GM21515 (cell line): ENCODE measurements around the gene FGFR4.

Experiments
- ATAC-seq: cut with Tn5 transposase; IDR thresholded peaks from one replicate; pipeline ENCODE4 v1.9.1; 2021; ENCODE audit not compliant: unreplicated experiment

Gene FGFR4

DNA sequence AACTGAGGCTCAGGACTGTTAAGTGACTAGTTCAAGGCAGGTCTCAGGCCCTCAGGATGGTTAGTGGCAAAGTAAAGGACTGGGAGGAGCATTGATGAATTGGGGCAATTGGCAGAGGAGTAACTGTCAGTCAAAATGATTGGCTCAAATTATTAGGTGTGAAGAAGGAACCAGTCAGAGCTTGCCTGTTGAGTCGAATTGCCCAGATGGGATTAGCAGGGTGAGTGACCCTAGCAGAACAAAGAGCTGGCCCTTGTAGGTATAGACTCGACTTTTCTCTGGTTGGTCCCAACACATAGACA lies 44.3 kb downstream of the FGFR4 start:
- ATAC-seq, result no peak

DNA sequence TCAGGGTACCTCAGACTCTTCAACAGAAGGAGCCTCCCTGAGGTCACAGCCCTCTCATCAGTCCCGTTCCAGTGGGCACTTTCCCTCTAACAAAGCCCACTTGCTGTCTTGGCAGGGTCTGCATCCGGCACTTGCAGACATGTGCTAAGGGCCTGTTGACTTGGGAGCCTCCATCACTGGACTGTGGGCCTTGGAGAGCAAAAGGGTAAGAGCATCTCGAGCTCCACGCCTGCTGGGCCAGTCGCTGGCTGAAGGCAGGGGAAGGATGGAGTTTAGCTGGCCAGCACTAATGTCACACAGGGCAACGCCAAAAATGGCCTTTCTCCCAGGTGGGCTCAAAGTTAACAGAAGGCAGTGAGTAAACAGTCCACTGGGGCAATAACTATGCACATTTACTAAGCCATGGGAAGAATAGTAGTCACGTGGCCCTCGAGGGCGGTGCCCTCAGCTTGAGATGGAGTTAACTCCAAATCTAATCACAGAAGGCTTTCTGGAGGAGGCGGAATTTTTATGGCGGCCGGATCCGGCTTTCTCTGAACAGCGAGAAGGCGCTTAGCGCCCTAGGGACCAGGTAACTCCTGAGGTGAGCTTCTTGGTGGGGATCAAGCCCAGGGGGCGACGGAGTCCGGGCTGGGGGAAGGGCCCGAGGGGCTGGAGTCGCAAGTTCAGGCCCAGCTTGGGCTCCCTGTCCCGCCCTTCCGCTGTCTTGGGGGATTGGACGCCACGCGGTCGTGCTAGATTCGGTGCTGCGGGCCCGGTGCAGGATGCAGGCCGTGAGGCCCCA lies 44.8 kb downstream of the FGFR4 start:
- no peak for ATAC-seq

DNA sequence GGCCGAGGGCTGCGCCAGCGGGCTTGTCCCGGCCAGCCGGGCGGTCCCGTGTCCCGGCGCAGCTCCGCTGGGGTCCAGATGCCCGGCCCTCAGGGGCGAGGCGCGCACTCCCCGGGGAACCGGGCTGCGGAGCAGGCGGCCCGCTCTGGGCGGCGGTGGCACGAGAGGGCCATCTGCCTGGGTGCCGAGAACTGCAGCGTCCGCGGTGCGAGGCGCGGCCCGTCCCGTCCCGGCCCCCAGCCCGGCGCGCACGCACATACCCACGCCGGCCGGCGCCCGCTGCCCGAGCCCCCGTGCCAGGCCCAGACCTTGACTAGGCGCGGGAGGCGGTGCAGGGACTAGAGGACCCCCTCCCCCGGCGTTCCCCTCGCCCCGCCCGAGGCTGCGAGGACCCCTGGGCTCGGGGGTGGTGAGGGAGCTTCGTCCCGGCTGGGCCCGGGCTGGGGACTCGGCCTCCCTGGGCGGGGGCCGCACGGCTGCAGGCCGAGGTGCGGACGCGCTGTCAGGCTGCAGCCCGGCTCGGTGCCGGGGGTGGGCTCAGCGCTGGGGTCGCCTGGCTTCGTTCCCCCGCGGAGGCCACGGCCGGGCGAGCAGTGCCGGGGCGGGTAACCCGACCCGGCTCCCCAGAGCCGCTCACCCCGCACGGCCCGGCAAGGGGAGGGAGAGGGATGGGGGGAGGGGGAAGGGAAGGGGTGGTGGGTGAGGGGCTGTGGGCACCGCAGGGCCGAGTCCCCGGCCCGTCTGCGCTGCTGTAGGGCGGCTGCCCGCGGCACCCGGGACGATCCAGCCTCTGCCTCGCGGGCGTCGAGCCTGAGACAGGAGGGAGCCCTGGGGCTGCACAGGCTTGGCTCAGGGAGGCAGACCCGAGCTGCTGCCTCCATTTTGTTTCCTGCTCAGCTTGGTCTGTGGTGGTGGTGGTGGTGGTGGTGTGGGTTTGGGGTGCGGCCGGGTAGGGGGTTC lies 45.7 kb downstream of the FGFR4 start:
- peak; percentile 3 for ATAC-seq

DNA sequence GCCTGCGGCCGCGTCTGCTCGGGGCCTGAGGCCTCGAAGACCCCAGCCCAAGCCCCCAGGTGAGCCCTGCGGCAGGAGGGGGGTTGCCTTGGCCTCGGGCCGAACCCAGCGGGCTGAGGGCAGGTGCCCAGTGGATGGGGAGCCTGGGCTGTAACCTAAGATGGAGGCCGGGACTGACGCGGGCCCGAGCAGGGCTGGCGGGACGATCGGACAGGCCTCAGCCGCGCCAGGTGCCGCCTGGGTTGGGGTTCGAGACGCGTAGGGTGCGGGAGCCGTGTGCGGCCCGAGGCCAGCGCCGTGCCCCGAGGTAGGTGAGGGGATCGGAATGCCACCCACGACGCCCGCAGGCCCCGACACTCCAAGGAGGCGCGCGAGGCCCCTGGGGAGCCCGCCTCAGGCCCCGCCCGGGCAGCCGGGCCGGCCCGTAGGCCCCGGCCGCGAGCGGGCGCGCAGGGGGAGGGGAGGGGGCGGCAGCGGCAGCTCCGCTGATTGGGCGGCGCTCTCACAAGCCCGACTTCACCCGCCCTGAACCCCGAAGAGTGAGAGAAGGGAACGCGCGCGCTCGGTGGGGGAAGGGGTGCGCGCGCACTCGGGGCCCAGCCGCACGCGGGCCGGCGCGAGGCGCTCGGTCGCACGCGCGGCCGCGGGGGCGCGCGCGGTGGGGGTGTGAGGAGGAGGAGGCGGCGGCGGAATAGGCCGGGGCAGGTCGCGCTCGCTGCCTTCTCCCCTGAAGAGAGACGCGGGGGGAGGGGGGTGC lies 46.6 kb downstream of the FGFR4 start, which contains the start of gene NSD1:
Gene NSD1 (plus strand): TSS at position 678 of the 757 bp plus-strand sequence. CDS start 1,331 bp downstream, outside the sequence.
- peak; percentile 52 for ATAC-seq

DNA sequence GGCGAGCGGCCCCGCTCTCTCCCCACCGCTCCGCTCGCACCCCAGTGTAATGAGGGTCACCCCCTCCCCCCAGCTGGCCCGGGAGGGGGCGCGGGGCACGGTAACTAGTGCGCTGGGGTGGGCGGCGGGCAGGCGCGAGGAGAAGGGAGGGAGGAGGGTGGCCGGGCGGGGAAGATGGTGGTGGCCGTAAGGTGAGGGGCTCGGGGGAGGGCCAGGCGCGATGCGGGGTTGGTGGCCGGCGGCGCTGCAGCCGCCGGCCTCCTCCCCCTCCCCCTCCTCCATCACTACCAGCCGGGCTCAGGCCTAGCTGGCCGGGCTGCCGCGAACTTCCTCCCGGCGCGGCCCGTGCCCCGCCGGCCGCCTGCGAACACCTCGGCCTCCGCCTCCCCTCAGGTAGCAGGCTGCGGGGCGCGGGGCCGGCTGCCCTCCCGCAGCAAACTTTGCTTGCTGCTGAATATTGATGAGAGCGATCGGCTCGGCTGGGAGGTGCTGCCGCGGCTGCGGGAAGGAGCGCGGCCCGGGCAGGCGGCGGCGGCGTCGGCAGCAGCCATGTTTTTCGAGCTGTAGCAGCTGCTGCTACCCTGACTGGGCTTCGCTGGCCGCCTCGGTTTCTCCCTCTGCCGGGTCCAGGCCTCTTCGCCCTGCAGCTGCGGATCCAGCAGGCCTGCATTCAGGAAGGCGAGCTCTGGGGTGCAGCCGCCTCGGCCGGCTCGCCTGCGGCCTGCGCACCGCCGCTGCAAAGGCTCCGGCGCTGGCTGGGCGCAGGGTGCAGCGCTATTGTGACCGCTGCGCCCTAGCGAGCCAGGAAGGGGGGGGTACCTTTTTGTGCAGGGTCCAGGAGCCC lies 47.4 kb downstream of the FGFR4 start:
- ATAC-seq, result peak; percentile 33

DNA sequence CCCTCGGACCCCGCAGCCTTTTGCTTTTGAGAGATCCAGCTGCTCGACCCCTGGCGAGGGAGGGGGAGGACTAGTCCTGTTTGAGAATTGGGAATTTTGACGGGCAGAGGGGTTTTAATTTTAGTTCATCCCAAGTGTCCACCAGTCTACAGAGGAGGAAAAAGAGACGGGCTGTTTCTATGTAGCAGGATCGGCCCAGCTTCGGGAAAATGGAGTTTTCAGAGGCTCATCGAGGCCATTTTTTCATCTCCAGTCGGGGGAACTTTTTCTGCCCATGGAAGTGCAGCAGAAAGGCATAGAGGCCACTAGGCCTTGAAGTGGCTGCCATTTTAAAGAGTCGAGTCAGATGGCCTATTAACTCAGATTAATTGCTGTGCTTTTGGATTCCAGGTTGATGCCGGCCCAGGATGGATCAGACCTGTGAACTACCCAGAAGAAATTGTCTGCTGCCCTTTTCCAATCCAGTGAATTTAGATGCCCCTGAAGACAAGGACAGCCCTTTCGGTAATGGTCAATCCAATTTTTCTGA lies 48.0 kb downstream of the FGFR4 start:
- no peak for ATAC-seq

DNA sequence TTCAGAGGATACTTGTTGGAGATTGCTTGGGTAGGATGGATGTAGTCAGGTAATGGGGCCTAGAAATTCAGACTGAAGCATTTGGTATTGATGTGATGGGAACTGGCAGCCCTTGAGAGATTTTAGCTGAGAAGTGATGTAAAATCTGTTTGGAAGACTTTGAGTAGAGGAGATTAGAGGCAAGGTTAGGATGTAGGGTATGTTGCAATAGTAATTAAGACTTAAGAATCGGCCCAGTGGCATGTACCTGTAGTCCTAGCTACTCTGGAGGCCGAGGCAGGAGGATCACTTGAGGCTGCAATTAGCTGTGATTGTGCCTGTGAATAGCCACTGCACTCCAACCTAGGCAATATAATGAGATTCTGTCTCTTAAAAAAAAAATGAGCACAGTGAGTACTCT lies 53.6 kb downstream of the FGFR4 start:
- ATAC-seq, result no peak

DNA sequence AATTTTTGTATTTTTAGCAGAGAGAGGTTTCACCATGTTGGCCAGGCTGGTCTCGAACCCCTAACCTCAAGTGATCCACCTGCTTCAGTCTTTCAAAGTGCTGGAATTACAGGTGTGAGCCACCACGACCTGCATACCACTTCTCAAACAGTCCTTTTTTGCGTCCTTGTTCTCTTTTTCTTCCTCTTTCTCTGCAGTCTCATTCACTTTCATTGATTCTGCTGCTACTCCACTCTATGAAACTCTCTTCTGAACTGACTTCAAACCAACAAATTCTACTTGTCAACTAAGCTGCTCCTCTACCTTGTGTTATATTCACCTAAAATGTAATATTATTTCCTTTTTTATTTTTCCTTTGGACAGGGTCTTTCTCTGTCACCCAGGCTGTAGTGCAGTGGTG lies 54.8 kb downstream of the FGFR4 start:
- no peak for ATAC-seq

DNA sequence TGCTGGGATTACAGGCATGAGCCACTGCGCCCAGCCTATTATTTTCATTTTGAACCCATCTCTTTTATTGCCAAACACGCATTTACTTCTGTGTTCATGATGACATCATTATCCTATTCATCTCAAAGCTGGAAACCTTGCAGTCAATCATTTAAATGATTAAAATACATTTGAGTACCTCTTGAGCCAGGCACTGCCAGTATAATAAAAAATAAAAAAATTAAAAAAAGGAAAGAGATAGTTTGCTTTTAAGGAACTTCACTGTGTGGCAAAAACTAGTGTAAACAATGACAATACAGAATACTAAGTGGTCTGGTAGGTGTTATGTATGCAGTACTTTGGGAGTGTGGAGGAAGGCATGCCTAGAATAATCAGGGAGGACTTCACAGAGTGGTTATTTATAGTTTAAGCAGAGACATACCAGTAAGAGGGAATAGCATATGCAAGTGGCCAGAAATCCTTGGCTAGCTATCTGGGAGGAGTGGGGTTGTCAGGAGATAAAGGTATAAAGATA lies 55.4 kb downstream of the FGFR4 start:
- ATAC-seq, result no peak

DNA sequence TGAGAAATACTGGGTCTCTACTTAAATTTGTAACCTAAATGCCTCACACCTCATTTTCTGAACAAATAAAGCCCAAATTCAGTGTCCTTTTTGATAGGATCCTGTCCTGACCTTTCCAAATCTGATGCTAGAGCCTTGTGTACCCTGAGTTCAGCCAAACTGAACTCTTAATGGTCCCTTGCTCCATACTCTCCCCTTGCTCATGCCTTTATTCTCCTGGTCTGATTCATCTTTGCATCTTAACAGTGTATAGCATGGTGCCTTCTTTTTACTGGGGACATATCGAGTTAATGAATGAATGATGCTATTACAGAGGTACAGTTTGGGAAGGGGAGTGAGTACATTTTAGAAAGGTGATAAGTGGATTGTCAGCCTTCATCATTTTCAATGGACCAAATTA lies 56.1 kb downstream of the FGFR4 start:
- no peak for ATAC-seq

DNA sequence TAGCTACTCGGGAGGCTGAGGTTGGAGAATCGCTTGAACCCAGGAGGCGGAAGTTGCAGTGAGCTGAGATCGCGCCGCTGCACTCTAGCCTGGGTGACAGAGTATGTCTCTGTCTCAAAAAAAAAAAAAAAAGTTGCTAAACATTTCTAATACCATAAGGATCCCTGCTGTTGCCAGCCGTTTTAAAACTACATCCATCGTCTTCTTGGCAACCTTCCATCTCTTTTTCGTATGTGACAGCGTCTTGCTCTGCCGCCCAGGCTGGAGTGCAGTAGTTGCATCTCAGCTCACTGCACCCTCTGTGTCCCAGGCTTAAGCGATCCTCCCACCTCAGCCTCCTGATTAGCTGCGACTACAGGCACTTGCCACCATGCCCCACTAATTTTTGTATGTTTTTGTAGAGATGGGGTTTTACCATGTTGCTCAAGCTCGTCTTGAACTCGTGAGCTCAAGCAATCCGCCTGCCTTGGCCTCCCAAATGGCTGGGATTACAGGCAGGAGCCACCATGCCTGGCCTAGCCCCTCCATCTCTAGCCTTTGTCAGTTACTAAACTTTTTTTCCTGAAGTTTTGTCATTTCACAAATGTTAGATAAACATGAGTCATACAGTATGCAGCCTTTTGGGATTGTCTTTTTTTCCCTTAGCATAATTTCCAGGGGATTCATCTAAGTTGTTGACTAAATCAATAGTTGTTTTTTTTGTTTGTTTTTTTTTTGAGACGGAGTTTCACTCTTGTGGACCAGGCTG lies 60.4 kb downstream of the FGFR4 start:
- ATAC-seq, result no peak
